Caco-2 (cell line): Measurements from ENCODE around the gene HYAL3. TPM values are rescaled to one million over a fixed set of nuclear protein-coding genes. Genes with fewer than 3 reads are reported as not detected.

Experiments used
- BruUV-seq: library from RNA; stranded (reverse); fragments of 400-500 nt; replicated peaks from 2 replicates; lab custom pipeline; 2021; lab: Mats Ljungman, UMichigan
- CTCF ChIA-PET: fragments of 300-600 bp; sonication (Branson Sonifier 250); formaldehyde crosslinking; loops from one replicate; lab custom pipeline; 2022; ENCODE audit warnings: antibody characterized with exemption; lab: Charles Lee
- POLR2A ChIA-PET: fragments of 300-600 bp; sonication (Branson Sonifier 250); formaldehyde crosslinking; loops from one replicate; lab custom pipeline; 2022; ENCODE audit warnings: antibody characterized with exemption; lab: Charles Lee
- DNase-seq, 2 experiments: peaks; one replicate each; pipeline versions ENCODE4 v3.0.0 to v3.0.0-alpha.2; 2020 to 2022
- H3K27me3 ChIP-seq: replicated peaks from 2 replicates; pipeline ENCODE4 v1.6.0; 2011; ENCODE audit warnings: low read length; ENCODE audit not compliant: control insufficient read depth, insufficient read depth
- H3K36me3 ChIP-seq: 2 replicates; pipeline ENCODE4 v1.5.1; 2011; ENCODE audit warnings: low read length; ENCODE audit not compliant: control insufficient read depth, insufficient read depth
- H3K4me1 ChIP-seq: fragments of 250-450 bp; sonication (Bioruptor Pico); 2 replicates; pipeline ENCODE4 v1.5.1; 2020; ENCODE audit warnings: mild to moderate bottlenecking
- H3K4me3 ChIP-seq: 2 replicates; pipeline ENCODE4 v1.5.1; 2011; ENCODE audit warnings: low read depth, mild to moderate bottlenecking, control low read depth, low read length
- H3K9me3 ChIP-seq: fragments of 250-450 bp; sonication (Bioruptor Pico); 2 replicates; pipeline ENCODE4 v1.5.1; 2020; ENCODE audit warnings: mild to moderate bottlenecking, moderate library complexity
- H3K27ac Mint-ChIP-seq: one replicate; pipeline ENCODE4 v1.8.0; 2022; ENCODE audit warnings: mixed read lengths; ENCODE audit not compliant: unreplicated experiment
- H3K27me3 Mint-ChIP-seq: one replicate; pipeline ENCODE4 v1.8.0; 2022; ENCODE audit warnings: mixed read lengths; ENCODE audit not compliant: insufficient read depth, unreplicated experiment
- H3K36me3 Mint-ChIP-seq: one replicate; pipeline ENCODE4 v1.8.0; 2022; ENCODE audit warnings: mild to moderate bottlenecking, mixed read lengths; ENCODE audit not compliant: insufficient read depth, unreplicated experiment
- H3K4me1 Mint-ChIP-seq: one replicate; pipeline ENCODE4 v1.8.0; 2022; ENCODE audit warnings: low read depth, mixed read lengths; ENCODE audit not compliant: unreplicated experiment
- H3K4me3 Mint-ChIP-seq: one replicate; pipeline ENCODE4 v1.8.0; 2022; ENCODE audit warnings: mild to moderate bottlenecking, moderate library complexity, mixed read lengths; ENCODE audit not compliant: unreplicated experiment
- H3K9me3 Mint-ChIP-seq: one replicate; pipeline ENCODE4 v1.8.0; 2022; ENCODE audit warnings: mixed read lengths; ENCODE audit not compliant: unreplicated experiment
- CTCF ChIP-seq, 2 experiments: fragments of 200-600 bp in 1 of 2; IDR thresholded peaks; 1 replicate in 1 of 2; 2 replicates in 1 of 2; pipeline versions ENCODE4 v1.5.1 to v1.8.0; 2011 to 2022; ENCODE audit warnings: antibody characterized with exemption in 1 of 2, control low read depth in 1 of 2, inconsistent platforms in 1 of 2, low read depth in 1 of 2, low read length in 1 of 2, mild to moderate bottlenecking in 1 of 2, moderate library complexity in 1 of 2; ENCODE audit not compliant: insufficient read depth in 1 of 2, severe bottlenecking in 1 of 2, unreplicated experiment in 1 of 2
- intact Hi-C: fragments of 100-400 bp; cut with micrococcal nuclease; formaldehyde crosslinking; loops from one replicate; pipeline ENCODE4 v1.10.0; 2022; ENCODE audit not compliant: unreplicated experiment
- total RNA-seq: library from RNA; stranded (reverse); gene quantifications from 2 replicates; pipeline ENCODE4 v1.2.3, GENCODE V29; 2022

The HYAL3 gene
- total RNA-seq, 1 experiment from 2014 or later, result 5.2 TPM

DNA sequence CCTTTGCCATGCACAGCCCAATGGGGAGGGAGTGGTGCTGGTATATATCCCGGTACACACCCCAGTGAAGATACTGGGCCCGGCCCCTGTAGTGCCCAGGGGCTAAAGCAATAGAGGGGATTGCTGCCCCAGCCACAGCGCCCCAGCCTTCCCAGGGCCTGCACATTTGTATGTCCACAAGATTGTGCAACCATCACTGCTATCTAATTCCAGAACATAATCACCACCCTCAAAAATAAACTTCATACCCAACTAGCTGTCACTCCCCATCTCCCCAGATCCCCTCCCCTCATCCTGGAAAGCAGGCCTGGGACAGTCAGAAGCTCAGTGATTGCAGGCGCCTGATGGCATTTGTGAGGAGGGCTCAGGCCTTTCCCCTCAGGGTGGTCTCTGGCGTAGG lies 49.7 kb downstream of the HYAL3 start:
- intact Hi-C loops, result no loop called here
- H3K36me3 Mint-ChIP-seq, result peaks cover 20% of the 10 kb centered on the region
- POLR2A ChIA-PET, result no interaction called here
- H3K27me3 Mint-ChIP-seq, result no peaks in the 10 kb centered on the region
- Histone ChIP-seq H3K4me1 (peaks cover 8% of the 10 kb centered on the region), H3K4me3 (no peak overlapping the region), H3K27me3 (no peaks in the 10 kb centered on the region), H3K9me3 (no peaks in the 10 kb centered on the region), H3K36me3 (no peaks in the 10 kb centered on the region; the same call in 1 of the 2 replicates)
- CTCF ChIA-PET, result interaction anchor here (1.1 to 1.2 kb wide), 2 partner anchors 11 to 30 kb away, joined by 4 read pairs; partner anchors contain the start of gene LSMEM2
- no TSS peak for BruUV-seq
- H3K4me3 Mint-ChIP-seq, result no peak overlapping the region
- H3K27ac Mint-ChIP-seq, result no peak overlapping the region
- no peak for DNase-seq
- no peak for TF ChIP-seq CTCF (IDR thresholded peaks at IDR 0.05; ENCODE audit: insufficient read depth in 1 of 2, low read depth in 1 of 2, low read length in 1 of 2, severe bottlenecking in 1 of 2, unreplicated experiment in 1 of 2)
- H3K4me1 Mint-ChIP-seq, result no peaks in the 10 kb centered on the region
- H3K9me3 Mint-ChIP-seq, result no peaks in the 10 kb centered on the region

DNA sequence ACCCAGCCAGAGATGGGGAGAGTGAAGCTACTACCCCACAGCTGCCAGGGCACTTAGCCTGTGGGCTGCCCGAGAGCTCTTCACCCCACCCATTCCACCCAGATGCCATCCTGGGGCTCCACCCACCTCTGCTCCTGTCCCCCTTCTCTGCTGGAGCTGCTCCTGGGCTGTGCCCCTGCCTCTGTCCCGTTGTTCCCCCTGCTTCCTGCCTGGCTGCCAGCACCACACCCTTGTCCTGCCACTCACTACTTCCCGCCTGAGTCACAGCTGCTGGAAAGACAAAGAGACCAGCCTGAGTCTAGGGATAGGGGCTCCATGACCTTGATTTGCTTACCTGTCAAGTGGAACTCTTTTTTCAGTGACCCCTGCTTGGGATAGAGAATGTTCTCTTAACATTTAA lies 50.8 kb downstream of the HYAL3 start:
- Mint-ChIP-seq H3K36me3 (peaks cover 20% of the 10 kb centered on the region), H3K27me3 (no peaks in the 10 kb centered on the region), H3K4me1 (no peaks in the 10 kb centered on the region), H3K27ac (no peak overlapping the region), H3K9me3 (no peaks in the 10 kb centered on the region), H3K4me3 (no peak overlapping the region)
- Histone ChIP-seq H3K27me3 (no peaks in the 10 kb centered on the region), H3K4me1 (peaks cover 8% of the 10 kb centered on the region), H3K36me3 (no peaks in the 10 kb centered on the region), H3K9me3 (no peaks in the 10 kb centered on the region), H3K4me3 (no peak overlapping the region)
- CTCF ChIA-PET, result interaction anchor here (0.7 to 4.1 kb wide), 3 partner anchors 12 to 55 kb away, joined by 3 to 30 read pairs (median 23); partner anchors contain the start of gene GNAI2
- TF ChIP-seq CTCF (IDR thresholded peaks at IDR 0.05; ENCODE audit: insufficient read depth in 1 of 2, low read depth in 1 of 2, low read length in 1 of 2, severe bottlenecking in 1 of 2, unreplicated experiment in 1 of 2), result no peak
- BruUV-seq, result no TSS peak
- intact Hi-C loops, result no loop called here
- DNase-seq, result no peak
- POLR2A ChIA-PET, result interaction anchor here (0.7 kb wide), 1 partner anchor 16 kb away, joined by 6 read pairs; no protein-coding TSS in a partner anchor

DNA sequence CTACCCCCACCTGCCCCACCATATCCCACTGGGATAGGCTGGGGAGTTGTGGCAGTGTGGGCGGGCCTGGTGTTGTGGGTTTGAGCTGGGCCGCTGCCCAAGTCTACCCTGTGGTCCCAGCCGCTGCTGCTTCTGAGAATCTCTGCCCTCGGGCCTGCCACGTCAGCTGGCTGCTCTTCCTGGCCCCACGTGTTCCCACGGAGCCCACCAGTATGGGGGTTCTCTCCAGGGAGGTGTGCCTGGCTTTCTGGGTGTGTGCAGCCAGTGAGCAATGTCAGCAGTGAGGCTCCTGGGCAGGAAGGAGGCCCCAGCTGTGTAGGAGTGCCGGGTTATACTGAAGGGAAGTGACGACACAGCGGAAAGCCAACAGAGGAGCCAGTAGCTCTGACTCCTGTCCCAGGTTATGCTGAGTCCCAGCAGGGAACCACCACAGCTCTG lies 52.7 kb downstream of the HYAL3 start:
- Histone ChIP-seq H3K9me3 (no peaks in the 10 kb centered on the region), H3K36me3 (no peaks in the 10 kb centered on the region), H3K4me3 (no peak overlapping the region), H3K27me3 (no peaks in the 10 kb centered on the region), H3K4me1 (peaks cover 8% of the 10 kb centered on the region)
- CTCF ChIA-PET, result interaction anchor here (0.7 to 4.1 kb wide), 13 partner anchors 9 to 110 kb away, joined by 3 to 30 read pairs (median 4); partner anchors contain the start of gene GNAI2
- no TSS peak for BruUV-seq
- H3K27me3 Mint-ChIP-seq, result no peaks in the 10 kb centered on the region
- H3K9me3 Mint-ChIP-seq, result no peaks in the 10 kb centered on the region
- no peaks in the 10 kb centered on the region for H3K4me1 Mint-ChIP-seq
- H3K4me3 Mint-ChIP-seq, result no peak overlapping the region
- peaks cover 20% of the 10 kb centered on the region for H3K36me3 Mint-ChIP-seq
- H3K27ac Mint-ChIP-seq, result peak overlapping the region; percentile 55
- TF ChIP-seq CTCF (IDR thresholded peaks at IDR 0.05; ENCODE audit: insufficient read depth in 1 of 2, low read depth in 1 of 2, low read length in 1 of 2, severe bottlenecking in 1 of 2, unreplicated experiment in 1 of 2), result no peak
- POLR2A ChIA-PET, result interaction anchor here (0.6 to 1.1 kb wide), 3 partner anchors 11 to 146 kb away, joined by 3 to 4 read pairs (median 4); no protein-coding TSS in a partner anchor
- intact Hi-C loops, result loop anchor here (1.0 kb wide), 1 partner anchor 19 kb away; no protein-coding TSS in a partner anchor
- DNase-seq, result no peak
